ENCODE data around the gene FLNC. TPM values are rescaled to one million over a fixed set of nuclear protein-coding genes. Genes with fewer than 3 reads are reported as not detected.

The FLNC gene
- total and polyA plus RNA-seq, 9 of the 15 experiments (the other 6 are each of a cell fraction or from before 2014, with no cell fraction given) = 0.90 to 155 (median 28.8) TPM

GRCh38 chr7:128827248-128827958 is 2.8 kb upstream of the FLNC start (continued):
- TF ChIP-seq NR2C1 (IDR thresholded peaks at IDR 0.05) (0 out of 2 replicates have a peak, but pooled peaks have one; percentile 31), NR2C1 (tag; IDR thresholded peaks at IDR 0.05) (peak; percentile 59), NR4A1 (CRISPR knock-in tag; IDR thresholded peaks at IDR 0.05) (no peak), NR4A1 (tag; IDR thresholded peaks at IDR 0.05) (no peak), SREBF2 (CRISPR knock-in tag; IDR thresholded peaks at IDR 0.05) (no peak), NR1H2 (CRISPR knock-in tag; IDR thresholded peaks at IDR 0.05) (no peak), STAT5A (IDR thresholded peaks at IDR 0.05; ENCODE audit: borderline replicate concordance, low read length) (no peak; the same call in 1 of the 2 replicates), ARID4B (CRISPR knock-in tag; IDR thresholded peaks at IDR 0.05) (no peak), ELF2 (CRISPR knock-in tag; IDR thresholded peaks at IDR 0.05) (no peak), STAT6 (CRISPR knock-in tag; IDR thresholded peaks at IDR 0.05) (no peak), TCF7L2 (IDR thresholded peaks at IDR 0.05; ENCODE audit: low read depth, low read length) (no peak), TRIM24 (IDR thresholded peaks at IDR 0.05) (peak; percentile 93 to 96), SPI1 (IDR thresholded peaks at IDR 0.05; ENCODE audit: borderline replicate concordance, low read depth, low read length) (no peak), MEF2A (IDR thresholded peaks at IDR 0.05; ENCODE audit: control insufficient read depth, low read depth, low read length) (peak; percentile 81), ZNF609 (CRISPR knock-in tag; IDR thresholded peaks at IDR 0.05; ENCODE audit: borderline replicate concordance) (no peak), TOE1 (IDR thresholded peaks at IDR 0.05; ENCODE audit: borderline replicate concordance) (no peak), TOE1 (CRISPR knock-in tag; IDR thresholded peaks at IDR 0.05; ENCODE audit: borderline replicate concordance, low read depth) (no peak)
